Fibroblast of lung (primary cell): ENCODE results near the gene STBD1.

Experiments used
- CTCF ChIP-seq, 2 donors: IDR thresholded peaks in 1 of 2; conservative IDR thresholded peaks in 1 of 2; 1 replicate in 1 of 2; 2 replicates in 1 of 2; pipeline ENCODE4 v1.5.1; 2011 to 2012; ENCODE audit warnings: low read length in 2 of 2, control low read depth in 1 of 2, inconsistent platforms in 1 of 2, low read depth in 1 of 2, mild to moderate bottlenecking in 1 of 2
- EZH2 ChIP-seq: IDR thresholded peaks from 2 replicates; pipeline ENCODE4 v1.5.1; 2012; ENCODE audit warnings: low read length, control low read depth, mild to moderate bottlenecking; ENCODE audit errors: missing control alignments

GRCh38 chr4:76266627-76267026 is 39.9 kb upstream of the STBD1 start:
- TF ChIP-seq CTCF (conservative IDR thresholded peaks at IDR 0.05 in 1 of 2, IDR thresholded peaks at IDR 0.05 in 1 of 2; ENCODE audit: low read depth in 1 of 2, low read length in 2 of 2) (no peak), EZH2 (no peak)
